ENCODE data around the gene KCNK13.

KCNK13 gene

GRCh38 chr14:90177539-90178189 is 115.9 kb downstream of the KCNK13 start:
- in situ Hi-C loops (cut with HindIII; ENCODE audit: low pct_ligation_motif_present, low sequenced_read_pairs): no loop called here

GRCh38 chr14:90179357-90179756 is 117.6 kb downstream of the KCNK13 start:
- in situ Hi-C loops (cut with HindIII; ENCODE audit: low pct_ligation_motif_present, low sequenced_read_pairs): no loop called here
- H3K27me3 ChIP-seq (replicated peaks): no peaks in the 10 kb centered on the region
- no peak for TF ChIP-seq CTCF (IDR thresholded peaks at IDR 0.05; ENCODE audit: low read depth, low read length, missing control alignments)
- no peak overlapping the region for H3K27ac ChIP-seq
- DNase-seq: no peak
- no peak overlapping the region for H3K4me3 ChIP-seq (ENCODE audit: low read depth, low read length)
- no peaks in the 10 kb centered on the region for H3K36me3 ChIP-seq (replicated peaks)

More at GRCh38 chr14:90177539-90178189, 115.9 kb downstream of the KCNK13 start:
- H3K36me3 ChIP-seq (replicated peaks): no peaks in the 10 kb centered on the region
- TF ChIP-seq CTCF (IDR thresholded peaks at IDR 0.05; ENCODE audit: low read depth, low read length, missing control alignments): no peak
- no peak overlapping the region for H3K4me3 ChIP-seq (ENCODE audit: low read depth, low read length)
- no peaks in the 10 kb centered on the region for H3K27me3 ChIP-seq (replicated peaks)
- DNase-seq: peak; percentile 1
- no peak overlapping the region for H3K27ac ChIP-seq

GRCh38 chr14:90179809-90180779 is 118.3 kb downstream of the KCNK13 start:
- Histone ChIP-seq H3K36me3 (replicated peaks) (no peaks in the 10 kb centered on the region), H3K27me3 (replicated peaks) (no peaks in the 10 kb centered on the region), H3K27ac (no peak overlapping the region), H3K4me3 (ENCODE audit: low read depth, low read length) (no peak overlapping the region)
- in situ Hi-C loops (cut with HindIII; ENCODE audit: low pct_ligation_motif_present, low sequenced_read_pairs): no loop called here
- no peak for TF ChIP-seq CTCF (IDR thresholded peaks at IDR 0.05; ENCODE audit: low read depth, low read length, missing control alignments)
- DNase-seq: no peak

GRCh38 chr14:90184094-90184493 is 122.3 kb downstream of the KCNK13 start:
- in situ Hi-C loops (cut with HindIII; ENCODE audit: low pct_ligation_motif_present, low sequenced_read_pairs): no loop called here
- no peaks in the 10 kb centered on the region for H3K27me3 ChIP-seq (replicated peaks)
- H3K27ac ChIP-seq: no peak overlapping the region
- H3K4me3 ChIP-seq (ENCODE audit: low read depth, low read length): no peak overlapping the region
- H3K36me3 ChIP-seq (replicated peaks): no peaks in the 10 kb centered on the region
- no peak for TF ChIP-seq CTCF (IDR thresholded peaks at IDR 0.05; ENCODE audit: low read depth, low read length, missing control alignments)
- DNase-seq: no peak

GRCh38 chr14:90184571-90185266 is 122.9 kb downstream of the KCNK13 start:
- no peaks in the 10 kb centered on the region for H3K27me3 ChIP-seq (replicated peaks)
- H3K4me3 ChIP-seq (ENCODE audit: low read depth, low read length): no peak overlapping the region
- H3K27ac ChIP-seq: no peak overlapping the region
- no peak for DNase-seq
- in situ Hi-C loops (cut with HindIII; ENCODE audit: low pct_ligation_motif_present, low sequenced_read_pairs): no loop called here
- H3K36me3 ChIP-seq (replicated peaks): no peaks in the 10 kb centered on the region
- no peak for TF ChIP-seq CTCF (IDR thresholded peaks at IDR 0.05; ENCODE audit: low read depth, low read length, missing control alignments)
